ENCODE measurements around the gene CDKAL1. TPM values are rescaled to one million over a fixed set of nuclear protein-coding genes. Genes with fewer than 3 reads are reported as not detected.

CDKAL1 gene
- total RNA-seq, 5 donors from 2014 or later (not counting 1 experiment from before 2014, with no cell fraction given) = 18.8 to 29.9 (median 20.5) TPM

- POLR2A ChIA-PET = interaction anchor here in 1 of 2 donors (0.5 kb wide), 1 partner anchor 1815 kb away, joined by 3 read pairs; no protein-coding TSS in a partner anchor
- Mint-ChIP-seq H3K4me3 (no peak overlapping the region), H3K27ac (no peak overlapping the region), H3K4me1 (no peaks in the 10 kb centered on the region), H3K9me3 (peaks cover 0 to 8% (median 0%) of the 10 kb centered on the region in 3 donors), H3K27me3 (no peaks in the 10 kb centered on the region), H3K36me3 (peaks cover 70% of the 10 kb centered on the region)
- H3K27me3 ChIP-seq (replicated peaks in 1 of 2; ENCODE audit: control insufficient read depth in 2 of 2, extremely low read depth in 1 of 2, insufficient read depth in 2 of 2, low read length in 1 of 2) = no peaks in the 10 kb centered on the region
- no peaks in the 10 kb centered on the region for H3K9me3 ChIP-seq
- no peak for ATAC-seq (replicated peaks in 1 of 4)
- DNase-seq = no peak
- H3K36me3 ChIP-seq (ENCODE audit: control insufficient read depth in 2 of 2, extremely low read depth in 1 of 2, insufficient read depth in 1 of 2, low read length in 1 of 2) = no peaks in the 10 kb centered on the region
- CTCF ChIA-PET = no interaction called here
- no CpG with 5 or more reads among the region's 3 CpGs for WGBS (ENCODE audit: insufficient coverage)
- no peak overlapping the region for H3K27ac ChIP-seq (ENCODE audit: low read length)
- H3K4me3 ChIP-seq (ENCODE audit: control insufficient read depth in 1 of 2, extremely low read depth in 1 of 2, low read length in 1 of 2) = no peak overlapping the region
- H3K4me1 ChIP-seq (ENCODE audit: control insufficient read depth in 1 of 2, extremely low read depth in 1 of 2, insufficient read depth in 2 of 2, low read length in 2 of 2) = no peaks in the 10 kb centered on the region
Observed at GRCh38 chr6:20997143-20997769, 463.0 kb downstream of the CDKAL1 start.

- ChIA-PET POLR2A (interaction anchor here in 1 of 2 donors (0.5 kb wide), 1 partner anchor 1815 kb away, joined by 3 read pairs; no protein-coding TSS in a partner anchor), CTCF (no interaction called here)
- Mint-ChIP-seq H3K4me1 (no peaks in the 10 kb centered on the region), H3K4me3 (no peak overlapping the region), H3K9me3 (peaks cover 0 to 8% (median 0%) of the 10 kb centered on the region in 3 donors), H3K27ac (no peak overlapping the region), H3K27me3 (no peaks in the 10 kb centered on the region), H3K36me3 (peaks cover 73% of the 10 kb centered on the region)
- DNase-seq (no peak), ATAC-seq (replicated peaks in 1 of 4) (no peak)
- Histone ChIP-seq H3K4me1 (ENCODE audit: control insufficient read depth in 1 of 2, extremely low read depth in 1 of 2, insufficient read depth in 2 of 2, low read length in 2 of 2) (no peaks in the 10 kb centered on the region), H3K27ac (ENCODE audit: low read length) (no peak overlapping the region), H3K9me3 (no peaks in the 10 kb centered on the region), H3K4me3 (ENCODE audit: control insufficient read depth in 1 of 2, extremely low read depth in 1 of 2, low read length in 1 of 2) (no peak overlapping the region), H3K36me3 (ENCODE audit: control insufficient read depth in 2 of 2, extremely low read depth in 1 of 2, insufficient read depth in 1 of 2, low read length in 1 of 2) (no peaks in the 10 kb centered on the region), H3K27me3 (replicated peaks in 1 of 2; ENCODE audit: control insufficient read depth in 2 of 2, extremely low read depth in 1 of 2, insufficient read depth in 2 of 2, low read length in 1 of 2) (no peaks in the 10 kb centered on the region)
- WGBS (ENCODE audit: insufficient coverage) = 100% methylated on average over 1 of the region's 3 CpGs
Observed at GRCh38 chr6:20997770-20998147, 463.5 kb downstream of the CDKAL1 start.

GRCh38 chr6:20998748-20999448 lies 464.6 kb downstream of the CDKAL1 start:
- no peaks in the 10 kb centered on the region for H3K4me1 ChIP-seq (ENCODE audit: control insufficient read depth in 1 of 2, extremely low read depth in 1 of 2, insufficient read depth in 2 of 2, low read length in 2 of 2)
- Mint-ChIP-seq H3K4me3 (no peak overlapping the region), H3K36me3 (peaks cover 78% of the 10 kb centered on the region), H3K4me1 (no peaks in the 10 kb centered on the region), H3K27ac (no peak overlapping the region), H3K9me3 (peaks cover 0 to 8% (median 0%) of the 10 kb centered on the region in 3 donors), H3K27me3 (no peaks in the 10 kb centered on the region)
- H3K36me3 ChIP-seq (ENCODE audit: control insufficient read depth in 2 of 2, extremely low read depth in 1 of 2, insufficient read depth in 1 of 2, low read length in 1 of 2) = no peaks in the 10 kb centered on the region
- ATAC-seq (replicated peaks in 1 of 4) (no peak), DNase-seq (no peak)
- ChIA-PET POLR2A (no interaction called here), CTCF (interaction anchor here in 1 of 2 donors (0.6 kb wide), 1 partner anchor 14 kb away, joined by 6 read pairs; no protein-coding TSS in a partner anchor)
- H3K27me3 ChIP-seq (replicated peaks in 1 of 2; ENCODE audit: control insufficient read depth in 2 of 2, extremely low read depth in 1 of 2, insufficient read depth in 2 of 2, low read length in 1 of 2) = no peaks in the 10 kb centered on the region
- no peak overlapping the region for H3K4me3 ChIP-seq (ENCODE audit: control insufficient read depth in 1 of 2, extremely low read depth in 1 of 2, low read length in 1 of 2)
- no peak overlapping the region for H3K27ac ChIP-seq (ENCODE audit: low read length)
- 93% methylated on average over 4 of the region's 6 CpGs for WGBS (ENCODE audit: insufficient coverage)
- no peaks in the 10 kb centered on the region for H3K9me3 ChIP-seq

- H3K27me3 ChIP-seq (replicated peaks in 1 of 2; ENCODE audit: control insufficient read depth in 2 of 2, extremely low read depth in 1 of 2, insufficient read depth in 2 of 2, low read length in 1 of 2) = no peaks in the 10 kb centered on the region
- ChIA-PET POLR2A (interaction anchor here in 1 of 2 donors (0.6 kb wide), 1 partner anchor 10 kb away, joined by 3 read pairs; no protein-coding TSS in a partner anchor), CTCF (no interaction called here)
Observed at GRCh38 chr6:21000331-21000801, 466.1 kb downstream of the CDKAL1 start.

GRCh38 chr6:21001736-21002135 lies 467.5 kb downstream of the CDKAL1 start:
- H3K4me3 Mint-ChIP-seq = no peak overlapping the region
- Histone ChIP-seq H3K4me3 (ENCODE audit: control insufficient read depth in 1 of 2, extremely low read depth in 1 of 2, low read length in 1 of 2) (no peak overlapping the region), H3K4me1 (ENCODE audit: control insufficient read depth in 1 of 2, extremely low read depth in 1 of 2, insufficient read depth in 2 of 2, low read length in 2 of 2) (no peaks in the 10 kb centered on the region), H3K36me3 (ENCODE audit: control insufficient read depth in 2 of 2, extremely low read depth in 1 of 2, insufficient read depth in 1 of 2, low read length in 1 of 2) (no peaks in the 10 kb centered on the region), H3K27me3 (replicated peaks in 1 of 2; ENCODE audit: control insufficient read depth in 2 of 2, extremely low read depth in 1 of 2, insufficient read depth in 2 of 2, low read length in 1 of 2) (no peaks in the 10 kb centered on the region), H3K27ac (ENCODE audit: low read length) (no peak overlapping the region), H3K9me3 (no peaks in the 10 kb centered on the region)
- peaks cover 79% of the 10 kb centered on the region for H3K36me3 Mint-ChIP-seq
- H3K9me3 Mint-ChIP-seq = no peaks in the 10 kb centered on the region
- H3K27me3 Mint-ChIP-seq = no peaks in the 10 kb centered on the region
- POLR2A ChIA-PET = no interaction called here
- DNase-seq (no peak), ATAC-seq (replicated peaks in 1 of 4) (no peak)
- no CpG with 5 or more reads among the region's 3 CpGs for WGBS (ENCODE audit: insufficient coverage)
- H3K27ac Mint-ChIP-seq = no peak overlapping the region
- CTCF ChIA-PET = no interaction called here
- H3K4me1 Mint-ChIP-seq = no peaks in the 10 kb centered on the region

More at GRCh38 chr6:21000331-21000801, 466.1 kb downstream of the CDKAL1 start:
- H3K4me1 Mint-ChIP-seq = no peaks in the 10 kb centered on the region
- no peak for DNase-seq
- Histone ChIP-seq H3K9me3 (no peaks in the 10 kb centered on the region), H3K4me3 (ENCODE audit: control insufficient read depth in 1 of 2, extremely low read depth in 1 of 2, low read length in 1 of 2) (no peak overlapping the region), H3K27ac (ENCODE audit: low read length) (no peak overlapping the region), H3K36me3 (ENCODE audit: control insufficient read depth in 2 of 2, extremely low read depth in 1 of 2, insufficient read depth in 1 of 2, low read length in 1 of 2) (no peaks in the 10 kb centered on the region), H3K4me1 (ENCODE audit: control insufficient read depth in 1 of 2, extremely low read depth in 1 of 2, insufficient read depth in 2 of 2, low read length in 2 of 2) (no peaks in the 10 kb centered on the region)
- H3K9me3 Mint-ChIP-seq = peaks cover 0 to 2% (median 0%) of the 10 kb centered on the region in 3 donors
- no CpG with 5 or more reads among the region's 2 CpGs for WGBS (ENCODE audit: insufficient coverage)
- H3K4me3 Mint-ChIP-seq = no peak overlapping the region
- H3K36me3 Mint-ChIP-seq = peaks cover 75% of the 10 kb centered on the region
- no peaks in the 10 kb centered on the region for H3K27me3 Mint-ChIP-seq
- no peak overlapping the region for H3K27ac Mint-ChIP-seq
- ATAC-seq (replicated peaks in 1 of 4) = no peak

GRCh38 chr6:21003780-21004541 lies 469.7 kb downstream of the CDKAL1 start:
- ChIA-PET CTCF (no interaction called here), POLR2A (interaction anchor here in 1 of 2 donors (0.6 kb wide), 1 partner anchor 11 kb away, joined by 3 read pairs; no protein-coding TSS in a partner anchor)
- no peaks in the 10 kb centered on the region for H3K27me3 Mint-ChIP-seq
- no peak overlapping the region for H3K27ac Mint-ChIP-seq
- Histone ChIP-seq H3K36me3 (ENCODE audit: control insufficient read depth in 2 of 2, extremely low read depth in 1 of 2, insufficient read depth in 1 of 2, low read length in 1 of 2) (no peaks in the 10 kb centered on the region), H3K27me3 (replicated peaks in 1 of 2; ENCODE audit: control insufficient read depth in 2 of 2, extremely low read depth in 1 of 2, insufficient read depth in 2 of 2, low read length in 1 of 2) (no peaks in the 10 kb centered on the region), H3K9me3 (no peaks in the 10 kb centered on the region), H3K4me3 (ENCODE audit: control insufficient read depth in 1 of 2, extremely low read depth in 1 of 2, low read length in 1 of 2) (no peak overlapping the region), H3K27ac (ENCODE audit: low read length) (no peak overlapping the region), H3K4me1 (ENCODE audit: control insufficient read depth in 1 of 2, extremely low read depth in 1 of 2, insufficient read depth in 2 of 2, low read length in 2 of 2) (no peaks in the 10 kb centered on the region)
- no peaks in the 10 kb centered on the region for H3K4me1 Mint-ChIP-seq
- H3K36me3 Mint-ChIP-seq = peaks cover 80% of the 10 kb centered on the region
- ATAC-seq (replicated peaks in 1 of 4) (no peak), DNase-seq (no peak)
- peaks cover 4 to 7% (median 7%) of the 10 kb centered on the region in 3 donors for H3K9me3 Mint-ChIP-seq
- no CpG with 5 or more reads among the region's 3 CpGs for WGBS (ENCODE audit: insufficient coverage)
- no peak overlapping the region for H3K4me3 Mint-ChIP-seq

Measured in T-cell (primary cell).